ENCODE results near the gene CD1C.

- TF ChIP-seq CTCF (IDR thresholded peaks at IDR 0.05; ENCODE audit: low read length) (no peak), EZH2 (IDR thresholded peaks at IDR 0.05; ENCODE audit: borderline replicate concordance, low read length) (no peak)
Observed at GRCh38 chr1:158324395-158324794, 34.7 kb downstream of the CD1C start.
